Activated naive CD8-positive, alpha-beta T cell treated with anti-CD3 and anti-CD28 coated beads, Interleukin-2, amount 50 U/mL, for 24 hours (primary cell): Measurements from ENCODE around the gene ZNF205.
"Not testable (repeated sequence)": the region's sequence is repeated elsewhere in the genome, so short reads cannot be mapped to it uniquely, and the experiment has no call there.

Source experiments
- ATAC-seq: fragments of 150-1000 bp; cut with Tn5 transposase; one replicate; pipeline ENCODE4 v1.10.0; 2021
- DNase-seq: peaks from one replicate; pipeline ENCODE4 v3.0.0; 2021
- H3K27ac Mint-ChIP-seq: one replicate; pipeline ENCODE4 v1.8.0; 2021; ENCODE audit warnings: mild to moderate bottlenecking, mixed read lengths
- H3K27me3 Mint-ChIP-seq: one replicate; pipeline ENCODE4 v1.8.0; 2021; ENCODE audit warnings: mixed read lengths
- H3K36me3 Mint-ChIP-seq: one replicate; pipeline ENCODE4 v1.8.0; 2021; ENCODE audit warnings: low read depth, mixed read lengths
- H3K4me1 Mint-ChIP-seq: one replicate; pipeline ENCODE4 v1.8.0; 2021; ENCODE audit warnings: mixed read lengths
- H3K4me3 Mint-ChIP-seq: one replicate; pipeline ENCODE4 v1.8.0; 2021; ENCODE audit warnings: mild to moderate bottlenecking, moderate library complexity, mixed read lengths
- H3K9me3 Mint-ChIP-seq: one replicate; pipeline ENCODE4 v1.8.0; 2021; ENCODE audit warnings: mixed read lengths

ZNF205 gene

GRCh38 chr16:3152277-3152990 lies 40.0 kb downstream of the ZNF205 start:
- ATAC-seq (peak; percentile 52), DNase-seq (peak; percentile 94)
- Mint-ChIP-seq H3K27me3 (peaks cover 11% of the 10 kb centered on the region), H3K36me3 (peaks cover 6% of the 10 kb centered on the region), H3K4me3 (peak overlapping the region; percentile 80), H3K9me3 (peaks cover 4% of the 10 kb centered on the region), H3K4me1 (peaks cover 32% of the 10 kb centered on the region), H3K27ac (peak overlapping the region; percentile 98)

DNA sequence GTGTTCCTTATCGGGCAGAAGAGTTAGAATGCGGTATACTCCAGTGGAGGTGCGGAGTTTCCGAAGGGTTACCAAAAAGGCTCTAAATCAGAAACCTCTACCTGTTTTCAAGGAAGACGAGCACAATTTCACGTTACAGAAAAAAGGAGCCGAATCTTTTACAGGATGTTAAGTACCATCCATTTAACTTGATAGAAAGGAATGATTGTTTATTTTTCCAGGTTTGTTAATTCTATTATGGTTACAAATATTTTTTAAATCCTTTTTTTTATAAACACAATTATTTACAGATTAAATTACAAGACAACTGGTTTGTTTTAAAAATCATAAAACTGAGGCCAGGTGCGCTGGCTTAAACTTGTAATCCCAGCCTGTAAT lies 40.6 kb downstream of the ZNF205 start:
- Mint-ChIP-seq H3K27ac (peak overlapping the region; percentile 98), H3K4me1 (peaks cover 38% of the 10 kb centered on the region), H3K27me3 (peaks cover 15% of the 10 kb centered on the region), H3K9me3 (peaks cover 4% of the 10 kb centered on the region), H3K4me3 (peak overlapping the region; percentile 80), H3K36me3 (peaks cover 6% of the 10 kb centered on the region)
- DNase-seq (no peak), ATAC-seq (no peak)

DNA sequence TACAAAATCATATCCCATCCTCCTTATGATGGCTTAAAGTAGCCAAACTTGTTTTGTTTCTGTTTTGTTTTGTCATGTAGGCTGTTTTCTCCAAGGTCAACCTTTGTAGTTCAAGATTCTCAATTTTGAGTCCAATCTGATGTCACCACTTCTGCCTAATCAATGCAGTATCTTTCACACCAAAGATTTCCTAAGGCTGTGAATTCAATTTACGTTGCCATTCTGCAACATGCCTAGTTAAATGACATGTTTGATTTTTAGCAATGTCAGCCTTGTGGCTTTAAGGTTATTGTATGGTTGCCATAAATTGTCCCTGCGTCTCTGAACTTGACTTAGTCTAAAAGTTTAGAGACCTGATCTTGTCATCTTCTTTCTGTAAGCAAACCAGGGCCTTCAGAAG lies 42.8 kb downstream of the ZNF205 start:
- H3K36me3 Mint-ChIP-seq = peaks cover 6% of the 10 kb centered on the region
- peaks cover 18% of the 10 kb centered on the region for H3K27me3 Mint-ChIP-seq
- DNase-seq (no peak), ATAC-seq (no peak)
- no peak overlapping the region for H3K27ac Mint-ChIP-seq
- no peak overlapping the region for H3K4me3 Mint-ChIP-seq
- H3K4me1 Mint-ChIP-seq = peaks cover 43% of the 10 kb centered on the region
- H3K9me3 Mint-ChIP-seq = peaks cover 4% of the 10 kb centered on the region

DNA sequence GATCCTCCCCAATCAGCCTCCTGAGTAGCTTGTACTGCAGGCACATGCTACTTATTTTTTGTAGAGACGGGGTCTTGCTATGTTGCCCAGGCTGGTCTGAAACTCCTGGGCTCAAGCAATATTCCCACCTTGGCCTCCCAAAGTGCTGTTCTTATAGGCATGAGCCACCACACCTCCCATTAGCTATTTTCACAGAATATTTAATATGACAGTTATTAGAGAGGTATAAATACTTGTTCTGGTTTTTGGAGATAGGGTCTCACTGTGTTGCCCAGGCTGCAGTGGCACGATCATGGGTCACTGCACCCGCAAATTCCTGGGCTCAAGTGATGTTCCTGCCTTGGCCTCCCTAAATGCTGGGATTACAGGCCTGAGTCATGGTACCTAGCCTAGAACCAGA lies 43.6 kb downstream of the ZNF205 start:
- H3K9me3 Mint-ChIP-seq = peaks cover 4% of the 10 kb centered on the region
- ATAC-seq (no peak), DNase-seq (no peak)
- H3K27me3 Mint-ChIP-seq = peaks cover 13% of the 10 kb centered on the region
- no peak overlapping the region for H3K4me3 Mint-ChIP-seq
- no peak overlapping the region for H3K27ac Mint-ChIP-seq
- peaks cover 6% of the 10 kb centered on the region for H3K36me3 Mint-ChIP-seq
- H3K4me1 Mint-ChIP-seq = peaks cover 38% of the 10 kb centered on the region

DNA sequence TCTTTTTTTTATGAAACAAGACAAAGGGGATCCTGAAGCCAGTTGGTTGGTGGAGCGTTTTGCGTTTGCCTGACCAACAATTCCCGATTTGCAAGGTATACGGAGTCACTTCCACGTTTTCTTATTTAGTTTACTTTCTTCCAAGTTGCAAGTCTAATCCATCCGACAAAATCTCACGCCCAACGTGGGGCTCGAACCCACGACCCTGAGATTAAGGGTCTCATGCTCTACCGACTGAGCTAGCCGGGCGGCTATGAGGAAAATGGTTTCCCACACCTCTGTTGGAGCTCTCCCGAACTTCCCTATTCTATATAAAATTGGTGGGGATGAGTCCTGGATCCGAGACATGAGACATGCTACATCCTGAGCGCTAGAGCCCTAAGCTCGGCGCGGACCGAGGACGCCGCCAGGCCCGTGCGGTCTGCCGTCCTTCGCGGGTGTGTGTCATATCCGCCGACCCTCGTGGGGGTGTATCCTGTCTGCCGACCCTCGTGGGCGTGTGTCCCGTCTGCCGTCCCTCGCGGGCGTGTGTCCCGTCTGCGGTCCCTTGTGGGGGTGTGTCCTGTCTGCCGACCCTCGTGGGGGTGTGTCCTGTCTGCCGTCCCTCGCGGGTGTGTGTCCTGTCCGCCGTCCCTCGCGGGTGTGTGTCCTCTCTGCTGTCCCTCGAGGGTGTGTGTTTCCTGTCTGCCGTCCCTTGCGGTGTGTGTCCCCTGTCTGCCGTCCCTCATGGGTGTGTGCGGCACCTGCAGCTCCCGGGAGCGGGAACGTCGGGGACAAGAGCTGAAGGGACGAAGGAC lies 45.0 kb downstream of the ZNF205 start:
- H3K27me3 Mint-ChIP-seq = peaks cover 13% of the 10 kb centered on the region
- peak overlapping the region; percentile 86 for H3K27ac Mint-ChIP-seq
- H3K4me3 Mint-ChIP-seq = peak overlapping the region; percentile 80
- peaks cover 30% of the 10 kb centered on the region for H3K4me1 Mint-ChIP-seq
- H3K9me3 Mint-ChIP-seq = peaks cover 4% of the 10 kb centered on the region
- peaks cover 6% of the 10 kb centered on the region for H3K36me3 Mint-ChIP-seq
- ATAC-seq (peak; percentile 47), DNase-seq (peak; percentile 74)

GRCh38 chr16:3158026-3158509 lies 45.7 kb downstream of the ZNF205 start:
- DNase-seq = no peak
- H3K9me3 Mint-ChIP-seq = no peaks in the 10 kb centered on the region
- no peak for ATAC-seq
- H3K36me3 Mint-ChIP-seq = peaks cover 2% of the 10 kb centered on the region
- H3K4me3 Mint-ChIP-seq = peak overlapping the region; percentile 80
- peak overlapping the region; percentile 86 for H3K27ac Mint-ChIP-seq
- peaks cover 9% of the 10 kb centered on the region for H3K27me3 Mint-ChIP-seq
- H3K4me1 Mint-ChIP-seq = peaks cover 25% of the 10 kb centered on the region

DNA sequence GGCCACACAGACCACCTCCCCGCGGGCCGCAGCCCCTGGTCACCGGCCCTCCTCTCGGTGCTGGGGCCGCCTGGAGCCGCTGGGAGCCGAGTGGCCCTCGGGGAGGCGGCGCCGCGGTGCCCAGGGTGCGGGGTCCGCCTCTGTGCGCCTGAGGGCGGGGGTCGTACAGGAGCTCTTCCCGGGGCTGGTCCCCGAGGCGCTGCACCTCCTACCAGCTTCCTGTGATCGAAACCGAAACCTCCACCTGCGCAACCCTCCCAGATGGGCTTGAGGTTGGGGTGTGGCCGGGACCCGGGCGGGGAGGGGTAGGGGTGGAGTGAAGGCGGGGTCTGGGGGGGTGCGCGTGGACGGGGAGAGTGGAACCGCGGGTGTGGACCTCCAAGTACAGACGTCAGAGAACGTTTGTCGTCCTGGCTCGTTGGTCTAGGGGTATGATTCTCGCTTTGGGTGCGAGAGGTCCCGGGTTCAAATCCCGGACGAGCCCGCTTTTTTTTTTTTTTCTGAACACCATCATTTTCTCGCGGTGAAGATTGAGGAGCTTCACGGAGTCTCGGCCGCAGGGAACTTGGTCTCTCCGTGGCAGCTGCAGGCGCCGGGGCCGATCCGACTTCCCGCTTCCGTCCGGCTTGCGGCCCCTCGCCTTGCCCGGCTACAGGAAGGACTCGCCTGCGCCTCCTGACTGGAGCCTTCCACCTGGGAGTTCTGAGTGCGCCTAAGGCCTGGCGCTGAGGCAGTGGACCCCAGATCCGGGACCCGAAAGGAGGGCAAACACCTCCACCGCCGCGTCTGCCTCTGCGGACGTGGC lies 46.3 kb downstream of the ZNF205 start:
- Mint-ChIP-seq H3K36me3 (peaks cover 2% of the 10 kb centered on the region), H3K4me3 (peak overlapping the region; percentile 84), H3K4me1 (peaks cover 25% of the 10 kb centered on the region), H3K9me3 (no peaks in the 10 kb centered on the region), H3K27ac (peak overlapping the region; percentile 86), H3K27me3 (peaks cover 9% of the 10 kb centered on the region)
- peak; percentile 78 for ATAC-seq
- DNase-seq = peak; percentile 87

DNA sequence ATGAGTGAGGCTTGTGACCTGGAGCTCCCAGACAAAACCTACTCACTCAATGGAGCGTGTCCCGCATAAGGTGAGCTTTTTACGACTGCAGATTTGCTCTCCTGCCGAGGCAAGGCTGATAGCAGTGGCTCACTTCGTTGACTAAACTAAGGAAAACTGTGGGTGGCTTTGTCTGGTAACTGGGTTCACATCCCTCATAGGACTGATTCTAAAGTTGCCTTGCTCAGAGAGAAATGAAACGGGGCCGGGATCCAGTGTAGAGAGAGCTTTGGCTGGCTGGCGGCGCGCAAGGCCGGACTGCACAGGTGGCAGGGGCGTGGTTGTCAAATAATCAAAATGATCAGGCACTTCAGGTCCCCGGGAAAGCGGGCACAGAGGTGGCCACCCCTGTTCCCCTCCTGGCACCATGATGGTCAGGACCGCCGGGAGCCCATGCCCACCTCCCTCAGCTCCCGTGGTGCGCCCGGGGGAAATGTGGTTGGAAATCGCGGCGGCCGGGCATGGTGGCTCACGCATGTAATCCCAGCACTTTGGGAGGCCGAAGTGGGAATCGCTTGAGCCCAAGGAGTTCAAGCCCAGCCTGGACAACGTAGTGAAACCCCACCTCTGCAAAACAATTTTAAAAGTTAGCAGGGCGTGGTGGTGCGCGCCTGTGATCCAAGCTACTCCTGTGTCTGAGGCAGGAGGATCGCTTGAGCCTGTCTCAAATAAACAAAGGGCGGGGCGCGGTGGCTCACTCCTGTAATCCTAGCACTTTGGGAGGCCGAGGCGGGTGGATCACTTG lies 49.0 kb downstream of the ZNF205 start:
- no peak overlapping the region for H3K4me3 Mint-ChIP-seq
- peaks cover 9% of the 10 kb centered on the region for H3K27me3 Mint-ChIP-seq
- ATAC-seq = no peak
- H3K27ac Mint-ChIP-seq = no peak overlapping the region
- peaks cover 33% of the 10 kb centered on the region for H3K4me1 Mint-ChIP-seq
- no peak for DNase-seq
- no peaks in the 10 kb centered on the region for H3K36me3 Mint-ChIP-seq
- no peaks in the 10 kb centered on the region for H3K9me3 Mint-ChIP-seq

- DNase-seq = no peak
- Mint-ChIP-seq H3K4me3 (no peak overlapping the region), H3K27ac (no peak overlapping the region), H3K4me1 (peaks cover 16% of the 10 kb centered on the region), H3K36me3 (no peaks in the 10 kb centered on the region), H3K27me3 (peaks cover 11% of the 10 kb centered on the region), H3K9me3 (no peaks in the 10 kb centered on the region)
- no peak for ATAC-seq
These were observed 52.0 kb downstream of the ZNF205 start for GRCh38 chr16:3164121-3164991.

GRCh38 chr16:3165111-3165822 lies 52.9 kb downstream of the ZNF205 start:
- Mint-ChIP-seq H3K36me3 (no peaks in the 10 kb centered on the region), H3K9me3 (no peaks in the 10 kb centered on the region), H3K27me3 (peaks cover 20% of the 10 kb centered on the region), H3K4me3 (peak overlapping the region; percentile 49), H3K27ac (no peak overlapping the region), H3K4me1 (peaks cover 10% of the 10 kb centered on the region)
- DNase-seq (no peak), ATAC-seq (no peak)

DNA sequence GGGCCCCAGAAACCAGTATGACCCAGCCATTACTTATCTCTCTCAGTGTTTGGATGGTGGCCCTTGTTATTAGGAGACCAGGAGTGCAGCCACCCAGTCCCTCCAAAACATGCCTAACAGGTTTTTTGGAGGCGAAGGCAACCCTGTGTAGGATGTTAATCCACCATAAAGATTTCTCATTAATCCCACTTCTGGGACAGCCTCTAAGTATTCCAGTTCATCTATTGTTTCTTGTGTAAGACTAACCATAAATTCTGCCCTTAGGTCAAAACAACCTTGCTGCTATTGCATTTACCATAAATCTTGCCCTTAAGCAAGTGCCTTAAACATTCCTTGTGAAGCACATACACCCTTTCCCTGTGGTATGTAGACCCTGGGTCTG lies 54.1 kb downstream of the ZNF205 start:
- ATAC-seq (no peak), DNase-seq (no peak)
- no peaks in the 10 kb centered on the region for H3K9me3 Mint-ChIP-seq
- no peak overlapping the region for H3K27ac Mint-ChIP-seq
- peaks cover 28% of the 10 kb centered on the region for H3K27me3 Mint-ChIP-seq
- no peaks in the 10 kb centered on the region for H3K36me3 Mint-ChIP-seq
- H3K4me3 Mint-ChIP-seq = no peak overlapping the region
- H3K4me1 Mint-ChIP-seq = peaks cover 22% of the 10 kb centered on the region

DNA sequence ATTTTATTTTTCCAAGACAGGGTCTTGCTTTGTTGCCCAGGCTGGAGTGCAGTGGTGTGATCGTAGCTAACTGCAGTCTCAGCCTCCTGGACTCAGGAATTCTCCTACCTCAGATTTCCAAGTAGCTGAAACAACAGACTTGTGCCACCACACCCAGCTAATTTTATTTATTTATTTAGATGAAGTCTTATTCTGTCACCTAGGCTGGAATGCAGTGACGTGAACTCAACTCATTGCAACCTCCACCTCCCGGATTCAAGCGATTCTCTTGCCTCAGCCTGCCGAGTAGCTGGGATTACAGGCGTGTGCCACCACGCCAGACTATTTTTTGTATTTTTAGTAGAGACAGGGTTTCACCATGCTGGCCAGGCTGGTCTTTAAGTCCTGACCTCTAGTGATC lies 56.3 kb downstream of the ZNF205 start:
- DNase-seq, H3K27ac Mint-ChIP-seq, H3K4me3 Mint-ChIP-seq, H3K36me3 Mint-ChIP-seq, ATAC-seq, H3K9me3 Mint-ChIP-seq: not testable (repeated sequence)
- Mint-ChIP-seq H3K4me1 (peaks cover 36% of the 10 kb centered on the region), H3K27me3 (peaks cover 40% of the 10 kb centered on the region)
